Neural cell (in vitro differentiated cells): ENCODE measurements around the gene ZFP36. TPM values are rescaled to one million over a fixed set of nuclear protein-coding genes. Genes with fewer than 3 reads are reported as not detected.

Experiments used
- H2AFZ ChIP-seq: fragments of 200-600, 300-800 bp; sonication (generic), shearing (Covaris generic); 2 replicates; pipeline ENCODE4 v1.6.0; 2014; ENCODE audit warnings: low read depth, mild to moderate bottlenecking, antibody characterized with exemption, low read length, moderate library complexity
- H3F3A ChIP-seq: fragments of 200-600 bp; shearing (Covaris generic); 2 replicates; pipeline ENCODE4 v1.6.1; 2016; ENCODE audit warnings: mild to moderate bottlenecking, moderate library complexity, mixed read lengths, antibody characterized with exemption, low read length; ENCODE audit not compliant: insufficient read depth, poor library complexity, severe bottlenecking
- H3K27ac ChIP-seq: fragments of 200-600, 300-800 bp; sonication (generic), shearing (Covaris generic); 2 replicates; pipeline ENCODE4 v1.5.1; 2014; ENCODE audit warnings: mild to moderate bottlenecking, low read length, moderate library complexity
- H3K27me3 ChIP-seq: fragments of 300-800, 200-600 bp; sonication (generic), shearing (Covaris generic); 2 replicates; pipeline ENCODE4 v1.6.0; 2014; ENCODE audit warnings: mild to moderate bottlenecking, low read depth, low read length, moderate library complexity; ENCODE audit not compliant: insufficient read depth
- H3K36me3 ChIP-seq: fragments of 300-800, 200-600 bp; sonication (generic), shearing (Covaris generic); 2 replicates; pipeline ENCODE4 v1.5.1; 2014; ENCODE audit warnings: mild to moderate bottlenecking, antibody characterized with exemption, low read length, moderate library complexity; ENCODE audit not compliant: insufficient read depth
- H3K4me2 ChIP-seq: fragments of 300-800, 200-600 bp; sonication (generic), shearing (Covaris generic); 2 replicates; pipeline ENCODE4 v1.6.0; 2014; ENCODE audit warnings: mild to moderate bottlenecking, low read length
- H3K4me3 ChIP-seq: fragments of 300-800, 200-600 bp; sonication (generic), shearing (Covaris generic); 2 replicates; pipeline ENCODE4 v1.5.1; 2014; ENCODE audit warnings: mild to moderate bottlenecking, low read length, moderate library complexity
- H3K79me2 ChIP-seq: fragments of 200-600 bp; shearing (Covaris generic); replicated peaks from 2 replicates; pipeline ENCODE4 v1.6.0; 2014; ENCODE audit warnings: mild to moderate bottlenecking, low read length, moderate library complexity; ENCODE audit not compliant: insufficient read depth
- H3K9ac ChIP-seq: fragments of 300-800, 200-600 bp; sonication (generic), shearing (Covaris generic); 2 replicates; pipeline ENCODE4 v1.6.1; 2016; ENCODE audit warnings: mild to moderate bottlenecking, low read length, mixed read lengths
- H3K9me2 ChIP-seq: fragments of 200-600 bp; shearing (Covaris generic); 2 replicates; pipeline ENCODE4 v1.6.1; 2016; ENCODE audit warnings: mild to moderate bottlenecking, low read length, mixed read lengths; ENCODE audit not compliant: insufficient read depth
- H3K9me3 ChIP-seq: fragments of 200-600, 300-800 bp; sonication (generic), shearing (Covaris generic); 2 replicates; pipeline ENCODE4 v1.6.1; 2016; ENCODE audit warnings: mild to moderate bottlenecking, mixed run types, low read length, moderate library complexity, mixed read lengths
- H4K20me1 ChIP-seq: fragments of 200-600 bp; shearing (Covaris generic); 2 replicates; pipeline ENCODE4 v1.6.1; 2016; ENCODE audit warnings: mild to moderate bottlenecking, mixed run types; ENCODE audit not compliant: insufficient read depth
- EP300 ChIP-seq: fragments of 450-650 bp; conservative IDR thresholded peaks from 2 replicates; pipeline ENCODE4 v1.6.1; 2014; ENCODE audit warnings: antibody characterized with exemption, mild to moderate bottlenecking, moderate library complexity; ENCODE audit not compliant: poor library complexity, severe bottlenecking
- EZH2 ChIP-seq: fragments of 200-600, 300-800 bp; shearing (Covaris generic), sonication (generic); IDR thresholded peaks from 2 replicates; pipeline ENCODE4 v1.6.1; 2014; ENCODE audit warnings: antibody characterized with exemption, low read length, borderline replicate concordance, mild to moderate bottlenecking; ENCODE audit not compliant: insufficient read depth, poor library complexity, severe bottlenecking
- MXI1 ChIP-seq: fragments of 450-650 bp; conservative IDR thresholded peaks from 2 replicates; pipeline ENCODE4 v1.6.1; 2014; ENCODE audit warnings: antibody characterized with exemption, mild to moderate bottlenecking; ENCODE audit not compliant: poor library complexity, severe bottlenecking
- POLR2AphosphoS5 ChIP-seq: IDR thresholded peaks from 2 replicates; pipeline ENCODE4 v1.6.1; 2012
- RAD21 ChIP-seq: fragments of 450-650 bp; conservative IDR thresholded peaks from 2 replicates; pipeline ENCODE4 v1.6.1; 2014; ENCODE audit warnings: antibody characterized with exemption, mild to moderate bottlenecking, moderate library complexity
- SMC3 ChIP-seq: fragments of 450-650 bp; conservative IDR thresholded peaks from 2 replicates; pipeline ENCODE4 v1.6.1; 2014; ENCODE audit warnings: antibody characterized with exemption, mild to moderate bottlenecking, moderate library complexity; ENCODE audit not compliant: poor library complexity
- TAF1 ChIP-seq: IDR thresholded peaks from 2 replicates; pipeline ENCODE4 v1.6.1; 2012; ENCODE audit warnings: low read depth
- polyA plus RNA-seq: library from polyadenylated mRNA; depleted of rRNA; stranded (reverse); fragments of >200 nt; gene quantifications from 2 replicates; pipeline ENCODE4 v1.2.3, GENCODE V29; 2014
- TF ChIP-seq, protein P1 (sequence below): IDR thresholded peaks from 2 replicates; pipeline ENCODE4 v1.6.1; 2012; ENCODE audit warnings: borderline replicate concordance
- TF ChIP-seq, protein P2 (sequence below): fragments of 450-650 bp; IDR thresholded peaks from 2 replicates; pipeline ENCODE4 v1.5.1; 2014; ENCODE audit warnings: antibody characterized with exemption, mild to moderate bottlenecking, moderate library complexity; ENCODE audit not compliant: poor library complexity, severe bottlenecking

Gene ZFP36
- polyA plus RNA-seq, 1 donor from 2014 or later, result not detected

DNA sequence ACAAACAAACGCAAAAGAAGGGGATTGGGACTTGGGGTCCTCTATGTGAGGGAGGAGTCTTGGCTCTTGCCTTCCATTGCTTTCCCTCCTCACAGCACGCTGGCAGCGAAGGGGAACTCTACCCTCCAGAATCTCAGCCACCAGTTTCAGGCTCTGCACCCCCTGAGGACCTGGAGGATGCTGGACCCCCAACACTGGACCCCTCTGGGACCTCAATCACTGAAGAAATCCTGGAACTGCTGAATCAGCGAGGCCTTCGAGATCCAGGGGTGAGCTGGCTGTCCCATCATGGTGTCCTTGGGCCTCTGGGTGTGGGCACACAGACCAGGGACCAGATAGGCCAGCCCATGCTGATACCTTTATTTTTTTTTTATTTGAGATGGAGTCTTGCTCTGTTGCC, 15.4 kb downstream of the ZFP36 start:
- TF ChIP-seq MXI1, result no peak
- no peak for TF ChIP-seq RAD21
- no peak for TF ChIP-seq TAF1
- TF ChIP-seq EP300, result no peak
- TF ChIP-seq POLR2AphosphoS5, result no peak
- TF ChIP-seq SMC3, result no peak
- no peak for TF ChIP-seq EZH2
- TF ChIP-seq, protein P1, sequence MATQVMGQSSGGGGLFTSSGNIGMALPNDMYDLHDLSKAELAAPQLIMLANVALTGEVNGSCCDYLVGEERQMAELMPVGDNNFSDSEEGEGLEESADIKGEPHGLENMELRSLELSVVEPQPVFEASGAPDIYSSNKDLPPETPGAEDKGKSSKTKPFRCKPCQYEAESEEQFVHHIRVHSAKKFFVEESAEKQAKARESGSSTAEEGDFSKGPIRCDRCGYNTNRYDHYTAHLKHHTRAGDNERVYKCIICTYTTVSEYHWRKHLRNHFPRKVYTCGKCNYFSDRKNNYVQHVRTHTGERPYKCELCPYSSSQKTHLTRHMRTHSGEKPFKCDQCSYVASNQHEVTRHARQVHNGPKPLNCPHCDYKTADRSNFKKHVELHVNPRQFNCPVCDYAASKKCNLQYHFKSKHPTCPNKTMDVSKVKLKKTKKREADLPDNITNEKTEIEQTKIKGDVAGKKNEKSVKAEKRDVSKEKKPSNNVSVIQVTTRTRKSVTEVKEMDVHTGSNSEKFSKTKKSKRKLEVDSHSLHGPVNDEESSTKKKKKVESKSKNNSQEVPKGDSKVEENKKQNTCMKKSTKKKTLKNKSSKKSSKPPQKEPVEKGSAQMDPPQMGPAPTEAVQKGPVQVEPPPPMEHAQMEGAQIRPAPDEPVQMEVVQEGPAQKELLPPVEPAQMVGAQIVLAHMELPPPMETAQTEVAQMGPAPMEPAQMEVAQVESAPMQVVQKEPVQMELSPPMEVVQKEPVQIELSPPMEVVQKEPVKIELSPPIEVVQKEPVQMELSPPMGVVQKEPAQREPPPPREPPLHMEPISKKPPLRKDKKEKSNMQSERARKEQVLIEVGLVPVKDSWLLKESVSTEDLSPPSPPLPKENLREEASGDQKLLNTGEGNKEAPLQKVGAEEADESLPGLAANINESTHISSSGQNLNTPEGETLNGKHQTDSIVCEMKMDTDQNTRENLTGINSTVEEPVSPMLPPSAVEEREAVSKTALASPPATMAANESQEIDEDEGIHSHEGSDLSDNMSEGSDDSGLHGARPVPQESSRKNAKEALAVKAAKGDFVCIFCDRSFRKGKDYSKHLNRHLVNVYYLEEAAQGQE, result no peak
- TF ChIP-seq, protein P2, sequence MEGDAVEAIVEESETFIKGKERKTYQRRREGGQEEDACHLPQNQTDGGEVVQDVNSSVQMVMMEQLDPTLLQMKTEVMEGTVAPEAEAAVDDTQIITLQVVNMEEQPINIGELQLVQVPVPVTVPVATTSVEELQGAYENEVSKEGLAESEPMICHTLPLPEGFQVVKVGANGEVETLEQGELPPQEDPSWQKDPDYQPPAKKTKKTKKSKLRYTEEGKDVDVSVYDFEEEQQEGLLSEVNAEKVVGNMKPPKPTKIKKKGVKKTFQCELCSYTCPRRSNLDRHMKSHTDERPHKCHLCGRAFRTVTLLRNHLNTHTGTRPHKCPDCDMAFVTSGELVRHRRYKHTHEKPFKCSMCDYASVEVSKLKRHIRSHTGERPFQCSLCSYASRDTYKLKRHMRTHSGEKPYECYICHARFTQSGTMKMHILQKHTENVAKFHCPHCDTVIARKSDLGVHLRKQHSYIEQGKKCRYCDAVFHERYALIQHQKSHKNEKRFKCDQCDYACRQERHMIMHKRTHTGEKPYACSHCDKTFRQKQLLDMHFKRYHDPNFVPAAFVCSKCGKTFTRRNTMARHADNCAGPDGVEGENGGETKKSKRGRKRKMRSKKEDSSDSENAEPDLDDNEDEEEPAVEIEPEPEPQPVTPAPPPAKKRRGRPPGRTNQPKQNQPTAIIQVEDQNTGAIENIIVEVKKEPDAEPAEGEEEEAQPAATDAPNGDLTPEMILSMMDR, result no peak
- Histone ChIP-seq H3K36me3 (no peaks in the 10 kb centered on the region), H3K9ac (no peak overlapping the region)

DNA sequence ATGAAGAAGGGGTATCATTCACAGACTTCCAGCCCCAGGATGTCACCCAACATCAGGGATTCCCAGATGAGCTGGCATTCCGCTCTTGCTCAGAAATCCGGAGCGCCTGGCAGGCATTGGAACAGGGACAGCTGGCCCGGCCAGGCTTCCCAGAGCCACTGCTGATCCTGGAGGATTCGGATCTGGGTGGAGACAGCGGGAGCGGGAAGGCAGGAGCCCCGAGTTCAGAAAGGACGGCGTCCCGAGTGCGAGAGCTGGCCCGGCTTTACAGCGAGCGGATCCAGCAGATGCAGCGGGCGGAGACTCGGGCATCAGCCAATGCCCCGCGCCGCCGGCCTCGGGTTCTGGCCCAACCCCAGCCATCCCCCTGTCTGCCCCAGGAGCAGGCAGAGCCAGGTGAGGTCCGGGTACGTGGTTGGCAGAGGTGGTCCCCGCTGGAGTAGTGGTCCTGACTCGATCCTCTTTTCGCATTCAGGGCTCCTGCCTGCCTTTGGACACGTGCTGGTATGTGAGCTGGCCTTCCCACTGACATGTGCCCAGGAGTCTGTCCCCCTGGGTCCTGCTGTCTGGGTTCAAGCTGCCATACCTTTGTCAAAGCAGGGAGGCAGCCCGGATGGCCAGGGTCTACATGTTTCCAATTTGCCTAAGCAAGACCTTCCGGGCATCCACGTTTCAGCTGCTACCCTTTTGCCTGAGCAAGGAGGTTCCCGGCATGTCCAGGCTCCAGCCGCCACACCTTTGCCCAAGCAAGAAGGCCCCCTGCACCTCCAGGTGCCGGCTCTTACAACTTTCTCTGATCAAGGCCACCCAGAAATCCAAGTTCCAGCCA, 16.8 kb downstream of the ZFP36 start:
- Histone ChIP-seq H2AFZ (no peak overlapping the region), H3K36me3 (no peaks in the 10 kb centered on the region)

More for the DNA sequence above, 15.4 kb downstream of the ZFP36 start:
- Histone ChIP-seq H3K27me3 (no peaks in the 10 kb centered on the region), H3K9me2 (no peaks in the 10 kb centered on the region), H2AFZ (no peak overlapping the region), H4K20me1 (no peaks in the 10 kb centered on the region), H3K9me3 (no peaks in the 10 kb centered on the region), H3K79me2 (no peaks in the 10 kb centered on the region), H3K27ac (no peak overlapping the region), H3F3A (no peaks in the 10 kb centered on the region), H3K4me2 (no peak overlapping the region), H3K4me3 (no peak overlapping the region)

More for the DNA sequence above, 16.8 kb downstream of the ZFP36 start:
- H3K9ac ChIP-seq, result no peak overlapping the region
- no peaks in the 10 kb centered on the region for H3K79me2 ChIP-seq
- H4K20me1 ChIP-seq, result no peaks in the 10 kb centered on the region
- no peak overlapping the region for H3K4me2 ChIP-seq
- no peaks in the 10 kb centered on the region for H3K9me2 ChIP-seq
- no peaks in the 10 kb centered on the region for H3F3A ChIP-seq
- TF ChIP-seq, protein P2, result no peak
- no peak for TF ChIP-seq POLR2AphosphoS5
- TF ChIP-seq EP300, result no peak
- TF ChIP-seq SMC3, result no peak
- TF ChIP-seq RAD21, result no peak
- TF ChIP-seq EZH2, result no peak
- TF ChIP-seq, protein P1, result no peak
- no peak for TF ChIP-seq MXI1
- TF ChIP-seq TAF1, result no peak
- H3K9me3 ChIP-seq, result no peaks in the 10 kb centered on the region
- no peaks in the 10 kb centered on the region for H3K27me3 ChIP-seq
- no peak overlapping the region for H3K4me3 ChIP-seq
- H3K27ac ChIP-seq, result no peak overlapping the region
